Gastroesophageal sphincter (tissue), 4 donors: ENCODE measurements around the gene RAF1. TPM values are rescaled to one million over a fixed set of nuclear protein-coding genes. Genes with fewer than 3 reads are reported as not detected.

Source experiments
- ATAC-seq: fragments of 150-250 bp; one replicate; pipeline ENCODE4 v1.9.1; 2016; ENCODE audit warnings: mild to moderate bottlenecking, moderate library complexity
- H3K27ac ChIP-seq, 4 donors: fragments of 200-600 bp; sonication (generic) in 3 of 4; 1 replicate in 3 of 4; 2 replicates in 1 of 4; pipeline ENCODE4 v1.5.1; 2016 to 2019
- H3K27me3 ChIP-seq: fragments of 200-600 bp; sonication (generic); one replicate; pipeline ENCODE4 v1.5.1; 2019
- H3K36me3 ChIP-seq, 2 donors: fragments of 200-600 bp; sonication (generic); one replicate each; pipeline ENCODE4 v1.5.1; 2019; ENCODE audit warnings: control low read depth in 1 of 2
- H3K4me1 ChIP-seq, 3 donors: fragments of 200-600 bp; sonication (generic); 1 replicate in 2 of 3; 2 replicates in 1 of 3; pipeline ENCODE4 v1.5.1; 2016 to 2019; ENCODE audit warnings: control low read depth in 2 of 3
- H3K4me3 ChIP-seq, 2 donors: fragments of 200-600 bp; sonication (generic); one replicate each; pipeline ENCODE4 v1.5.1; 2019; ENCODE audit warnings: mild to moderate bottlenecking in 1 of 2, moderate library complexity in 1 of 2
- H3K9me3 ChIP-seq, 3 donors: fragments of 200-600 bp; sonication (generic); one replicate each; pipeline ENCODE4 v1.5.1; 2017 to 2019; ENCODE audit warnings: control low read depth in 2 of 3
- EP300 ChIP-seq: sonication (generic); formaldehyde crosslinking; IDR thresholded peaks from one replicate; pipeline ENCODE4 v1.6.1; 2017; ENCODE audit warnings: antibody characterized with exemption, mild to moderate bottlenecking
- POLR2A ChIP-seq, 2 donors: fragments of 450-650 bp; IDR thresholded peaks; one replicate each; pipeline ENCODE4 v1.6.1; 2017; ENCODE audit warnings: antibody characterized with exemption in 2 of 2, mild to moderate bottlenecking in 2 of 2, moderate library complexity in 1 of 2
- POLR2AphosphoS5 ChIP-seq: sonication (generic); formaldehyde crosslinking; IDR thresholded peaks from one replicate; pipeline ENCODE4 v1.6.1; 2017; ENCODE audit warnings: antibody characterized with exemption
- WGBS, 2 donors: methylation state at CpG; one replicate each; pipeline ENCODE4 v1.1.5; 2018; ENCODE audit warnings: low coverage in 1 of 2; 5-methylcytosine and 5-hydroxymethylcytosine counted together
- total RNA-seq, 4 donors: library from RNA; depleted of rRNA; stranded (reverse); fragments of >200 nt; gene quantifications; one replicate each; pipeline ENCODE4 v1.1.0, GENCODE V29; 2016
- TF ChIP-seq, protein P1 (sequence below), 4 experiments: fragments of 200-600 bp in 2 of 4; fragments of 450-650 bp in 2 of 4; sonication (generic) in 1 of 4; IDR thresholded peaks; one replicate each; pipeline ENCODE4 v1.5.1; 2017 to 2019; ENCODE audit warnings: antibody characterized with exemption in 4 of 4, mild to moderate bottlenecking in 2 of 4, moderate library complexity in 2 of 4

The RAF1 gene
- total RNA-seq, 4 donors from 2014 or later: 115 to 146 (median 130) TPM

DNA sequence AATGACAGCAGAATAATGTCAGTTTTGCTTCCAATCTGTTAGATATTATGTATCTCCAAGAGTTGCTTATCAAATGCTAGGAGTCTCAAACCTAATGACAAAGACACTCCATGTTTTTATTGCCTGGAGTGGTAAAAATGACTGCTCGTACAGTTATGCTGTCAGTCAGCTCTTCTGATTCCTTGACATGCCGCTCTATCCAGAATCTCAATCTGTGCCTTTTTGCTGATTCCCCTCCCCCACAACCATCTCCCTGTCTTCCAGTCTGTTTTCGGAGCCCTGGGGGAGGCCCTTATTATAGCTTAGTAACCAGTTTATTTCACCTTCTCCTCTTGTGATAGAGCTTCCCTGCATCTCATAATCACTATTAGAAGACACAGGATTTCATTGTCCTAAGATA, 104.4 kb downstream of the RAF1 start:
- H3K36me3 ChIP-seq: no peaks in the 10 kb centered on the region
- no peak for TF ChIP-seq EP300
- no peak for TF ChIP-seq POLR2A (IDR thresholded peaks at IDR 0.05)
- no peak for TF ChIP-seq POLR2AphosphoS5
- TF ChIP-seq, protein P1, sequence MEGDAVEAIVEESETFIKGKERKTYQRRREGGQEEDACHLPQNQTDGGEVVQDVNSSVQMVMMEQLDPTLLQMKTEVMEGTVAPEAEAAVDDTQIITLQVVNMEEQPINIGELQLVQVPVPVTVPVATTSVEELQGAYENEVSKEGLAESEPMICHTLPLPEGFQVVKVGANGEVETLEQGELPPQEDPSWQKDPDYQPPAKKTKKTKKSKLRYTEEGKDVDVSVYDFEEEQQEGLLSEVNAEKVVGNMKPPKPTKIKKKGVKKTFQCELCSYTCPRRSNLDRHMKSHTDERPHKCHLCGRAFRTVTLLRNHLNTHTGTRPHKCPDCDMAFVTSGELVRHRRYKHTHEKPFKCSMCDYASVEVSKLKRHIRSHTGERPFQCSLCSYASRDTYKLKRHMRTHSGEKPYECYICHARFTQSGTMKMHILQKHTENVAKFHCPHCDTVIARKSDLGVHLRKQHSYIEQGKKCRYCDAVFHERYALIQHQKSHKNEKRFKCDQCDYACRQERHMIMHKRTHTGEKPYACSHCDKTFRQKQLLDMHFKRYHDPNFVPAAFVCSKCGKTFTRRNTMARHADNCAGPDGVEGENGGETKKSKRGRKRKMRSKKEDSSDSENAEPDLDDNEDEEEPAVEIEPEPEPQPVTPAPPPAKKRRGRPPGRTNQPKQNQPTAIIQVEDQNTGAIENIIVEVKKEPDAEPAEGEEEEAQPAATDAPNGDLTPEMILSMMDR (IDR thresholded peaks at IDR 0.05): no peak
- H3K9me3 ChIP-seq: no peaks in the 10 kb centered on the region
- no peak for ATAC-seq
- H3K4me1 ChIP-seq: peaks cover 11 to 68% (median 35%) of the 10 kb centered on the region in 3 donors
- peaks cover 6% of the 10 kb centered on the region for H3K27me3 ChIP-seq
- no peak overlapping the region for H3K4me3 ChIP-seq
- H3K27ac ChIP-seq: no peak overlapping the region
- WGBS, 2 donors: 69 to 87% methylated on average over 2 to 3 of the region's 3 CpGs

DNA sequence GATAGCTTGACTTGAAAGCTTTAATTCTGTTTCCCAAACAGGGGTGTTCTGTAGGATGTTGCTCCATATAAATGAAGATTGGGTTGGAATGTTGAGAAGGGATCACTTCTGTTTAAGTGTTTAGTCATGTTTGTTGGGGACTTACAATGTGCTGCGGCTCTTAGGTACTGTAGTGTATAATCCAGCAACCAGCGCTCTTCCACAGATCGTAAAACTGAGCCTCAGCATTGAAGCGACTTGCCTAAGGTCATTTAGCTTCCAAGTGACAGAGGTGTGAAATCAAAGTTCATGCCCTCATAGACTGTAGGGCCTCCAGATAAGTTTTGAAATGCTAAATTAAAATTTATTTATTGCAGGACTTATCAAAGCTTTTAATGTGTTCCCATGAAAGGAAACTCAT, 105.2 kb downstream of the RAF1 start:
- Histone ChIP-seq H3K27ac (no peak overlapping the region), H3K4me3 (peak overlapping the region in 1 of 2 donors; percentile 84)
- no peak for TF ChIP-seq POLR2AphosphoS5
- TF ChIP-seq POLR2A (IDR thresholded peaks at IDR 0.05): no peak
- TF ChIP-seq EP300: no peak
- TF ChIP-seq, protein P1 (IDR thresholded peaks at IDR 0.05): no peak

DNA sequence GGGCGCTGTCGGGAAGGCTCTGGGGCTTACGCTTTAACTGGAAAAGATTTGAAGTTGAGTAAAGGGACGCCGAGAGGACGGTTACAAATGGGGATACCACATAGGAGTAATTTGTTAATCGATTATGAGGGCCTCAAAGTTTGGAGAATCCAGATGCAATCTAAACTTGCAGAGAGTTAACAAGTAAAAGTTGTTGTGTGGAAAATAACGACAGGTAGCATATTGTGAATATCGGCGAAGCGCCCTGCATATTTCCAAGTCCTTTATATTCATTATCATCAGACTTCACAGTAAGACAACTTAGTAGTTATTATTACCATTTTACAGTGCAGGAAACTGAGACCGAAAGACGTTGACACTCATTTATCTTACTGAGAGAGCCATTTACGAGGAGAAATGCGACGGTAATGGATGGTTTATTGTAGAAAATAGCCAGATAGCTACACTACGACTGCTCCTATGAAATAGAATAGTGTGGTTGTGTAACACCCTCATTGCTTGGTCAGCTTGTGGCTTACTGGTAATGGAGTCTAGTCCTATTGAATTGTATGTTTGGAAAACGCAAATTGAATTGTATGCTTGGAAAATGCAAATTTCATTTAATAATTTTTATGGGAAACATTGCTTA, 106.3 kb downstream of the RAF1 start:
- Histone ChIP-seq H3K27me3 (peaks cover 24% of the 10 kb centered on the region), H3K9me3 (no peaks in the 10 kb centered on the region), H3K27ac (peak overlapping the region; percentile 93 to 97 (median 95)), H3K4me1 (peaks cover 11 to 67% (median 30%) of the 10 kb centered on the region in 3 donors), H3K4me3 (peak overlapping the region; percentile 84 to 95), H3K36me3 (no peaks in the 10 kb centered on the region)
- 1 to 2% methylated on average over 16 to 17 of the region's 18 CpGs for WGBS, 2 donors
- TF ChIP-seq EP300 (no peak), POLR2AphosphoS5 (no peak), POLR2A (IDR thresholded peaks at IDR 0.05) (no peak)
- TF ChIP-seq, protein P1 (IDR thresholded peaks at IDR 0.05): no peak
- no peak for ATAC-seq

More for the DNA sequence above, 105.2 kb downstream of the RAF1 start:
- Histone ChIP-seq H3K9me3 (no peaks in the 10 kb centered on the region), H3K27me3 (peaks cover 12% of the 10 kb centered on the region), H3K36me3 (no peaks in the 10 kb centered on the region), H3K4me1 (peaks cover 11 to 74% (median 35%) of the 10 kb centered on the region in 3 donors)
- WGBS, 2 donors: 69 to 71% methylated on average over 3 to 4 of the region's 4 CpGs
- no peak for ATAC-seq

DNA sequence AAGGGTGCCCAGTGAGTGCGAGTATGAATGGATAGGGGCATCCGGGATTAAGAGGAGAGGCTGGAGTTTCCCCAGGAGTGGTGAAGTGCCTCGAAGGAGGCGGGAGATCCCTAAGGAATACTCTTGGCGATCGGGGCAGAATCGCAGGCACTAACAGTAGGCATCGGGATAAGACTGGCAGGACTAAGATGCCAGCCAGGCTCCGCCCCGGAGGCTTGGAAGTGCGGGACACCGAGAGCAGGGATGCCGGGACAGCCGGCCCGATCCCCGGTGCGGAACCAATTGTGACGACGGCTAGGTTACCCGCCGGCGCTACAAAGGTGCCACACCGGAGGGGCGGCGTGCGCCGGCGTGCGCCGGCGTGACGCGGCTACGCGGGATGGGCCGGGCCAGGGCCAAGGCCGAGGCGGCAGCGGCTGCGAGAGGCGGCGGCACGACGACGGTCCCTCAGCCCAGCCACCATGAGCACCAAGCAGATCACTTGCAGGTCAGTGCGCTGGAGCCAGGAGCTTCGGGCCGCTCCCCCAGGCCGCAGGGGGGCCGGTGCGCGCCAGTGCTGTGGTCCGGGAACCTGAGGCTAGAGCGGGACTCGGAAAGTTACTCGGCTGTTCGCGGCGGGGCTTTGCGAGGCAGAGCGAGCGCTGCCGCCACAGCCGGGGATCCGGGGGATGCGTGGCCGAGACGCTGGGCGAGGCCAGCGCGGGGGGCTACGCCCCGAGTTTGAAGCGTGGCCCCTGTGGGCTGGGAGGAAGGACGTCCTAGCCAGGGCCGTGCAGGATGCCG, 107.0 kb downstream of the RAF1 start, which contains the start of gene MKRN2:
TSS of gene MKRN2 (plus strand) at position 398 of the 783 bp plus-strand sequence. CDS start at position 462, 64 bp downstream.
- TF ChIP-seq, protein P1 (IDR thresholded peaks at IDR 0.05): peak in 1 of 4 experiments; percentile 9
- TF ChIP-seq POLR2AphosphoS5 (peak; percentile 99), EP300 (no peak), POLR2A (IDR thresholded peaks at IDR 0.05) (peak; percentile 98)
- peaks cover 11 to 60% (median 30%) of the 10 kb centered on the region in 3 donors for H3K4me1 ChIP-seq
- peak within 1 kb of the TSS; percentile 93 to 97 (median 95) for H3K27ac ChIP-seq
- ATAC-seq: peak; percentile 98
- H3K36me3 ChIP-seq: no peaks in the 10 kb centered on the region
- H3K9me3 ChIP-seq: no peaks in the 10 kb centered on the region
- peak within 1 kb of the TSS; percentile 84 to 95 for H3K4me3 ChIP-seq
- 0% methylated on average over 7 to 10 of the region's 77 CpGs for WGBS, 2 donors
- peaks cover 31% of the 10 kb centered on the region for H3K27me3 ChIP-seq
